KBM-7 (cell line): ENCODE results near the gene RNU7-1.

ENCODE experiments used
- DNase-seq: peaks from one replicate; pipeline ENCODE4 v3.0.0-alpha.2; 2015
- in situ Hi-C: fragments of 300-500 bp; cut with MboI; formaldehyde crosslinking; loops from 2 replicates; pipeline ENCODE4 v1.14.3; 2020; ENCODE audit warnings: low sequenced_read_pairs, low pct_unique_long_range_greater_than_20kb, mixed read lengths

Gene RNU7-1

GRCh38 chr12:6961278-6961694 is 17.7 kb downstream of the RNU7-1 start:
- DNase-seq, result no peak
- in situ Hi-C loops, result no loop called here

DNA sequence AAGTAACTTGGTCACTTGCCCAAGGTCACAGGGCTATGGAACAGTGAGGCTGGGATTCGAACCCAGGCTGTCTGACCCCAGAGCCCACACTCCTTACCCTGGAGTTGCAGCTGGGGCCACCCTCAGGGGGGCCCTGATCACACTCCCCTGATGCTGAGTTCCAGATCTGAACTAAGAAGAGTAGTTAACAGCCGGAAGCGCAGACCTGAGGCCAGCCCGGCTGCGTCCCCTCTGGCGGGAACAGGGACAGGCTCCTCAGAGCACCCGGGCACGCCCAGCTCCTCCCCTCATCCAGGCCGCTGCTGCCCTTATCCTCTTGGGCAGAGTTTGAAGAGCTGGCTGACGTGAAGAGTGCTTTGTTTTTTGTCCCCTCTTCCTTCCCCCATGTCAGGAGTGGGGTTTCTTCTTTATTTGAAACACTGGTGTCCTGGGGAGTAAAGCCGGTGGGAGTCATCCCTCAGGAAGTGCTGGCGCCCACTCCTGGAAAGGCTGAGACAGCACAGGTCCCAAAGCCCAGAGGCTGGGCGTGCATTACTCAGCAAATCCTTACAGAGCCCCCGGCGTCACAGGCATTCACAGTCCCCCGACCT is 18.2 kb downstream of the RNU7-1 start:
- in situ Hi-C loops, result no loop called here
- DNase-seq, result peak; percentile 88

- no peak for DNase-seq
- in situ Hi-C loops, result no loop called here
Measured at GRCh38 chr12:6962285-6963015, 18.8 kb downstream of the RNU7-1 start.

- in situ Hi-C loops, result no loop called here
- no peak for DNase-seq
Measured at GRCh38 chr12:6963016-6963731, 19.6 kb downstream of the RNU7-1 start.

- in situ Hi-C loops, result no loop called here
- no peak for DNase-seq
Measured at GRCh38 chr12:6963791-6964413, 20.3 kb downstream of the RNU7-1 start.

DNA sequence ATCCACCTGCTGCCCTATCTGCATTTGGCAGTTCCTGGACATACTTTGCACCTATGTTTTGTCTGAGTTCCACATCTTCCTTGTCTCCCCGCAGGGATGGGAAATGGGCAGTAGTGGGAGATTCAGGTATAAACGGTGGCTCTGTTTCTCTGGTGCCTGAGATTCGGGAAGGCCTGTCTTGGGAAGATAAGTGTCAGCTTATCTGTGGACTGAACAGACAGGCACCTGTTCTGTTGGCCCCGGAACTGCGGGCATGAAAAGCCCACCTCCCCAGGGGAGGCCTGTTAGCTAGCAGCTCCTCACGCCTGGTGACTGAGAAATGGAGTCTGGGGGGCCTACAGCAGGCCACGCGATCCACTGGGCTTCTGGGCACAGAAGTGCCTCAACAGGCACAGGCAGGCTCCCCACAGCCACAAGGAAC is 21.0 kb downstream of the RNU7-1 start:
- in situ Hi-C loops, result no loop called here
- no peak for DNase-seq

DNA sequence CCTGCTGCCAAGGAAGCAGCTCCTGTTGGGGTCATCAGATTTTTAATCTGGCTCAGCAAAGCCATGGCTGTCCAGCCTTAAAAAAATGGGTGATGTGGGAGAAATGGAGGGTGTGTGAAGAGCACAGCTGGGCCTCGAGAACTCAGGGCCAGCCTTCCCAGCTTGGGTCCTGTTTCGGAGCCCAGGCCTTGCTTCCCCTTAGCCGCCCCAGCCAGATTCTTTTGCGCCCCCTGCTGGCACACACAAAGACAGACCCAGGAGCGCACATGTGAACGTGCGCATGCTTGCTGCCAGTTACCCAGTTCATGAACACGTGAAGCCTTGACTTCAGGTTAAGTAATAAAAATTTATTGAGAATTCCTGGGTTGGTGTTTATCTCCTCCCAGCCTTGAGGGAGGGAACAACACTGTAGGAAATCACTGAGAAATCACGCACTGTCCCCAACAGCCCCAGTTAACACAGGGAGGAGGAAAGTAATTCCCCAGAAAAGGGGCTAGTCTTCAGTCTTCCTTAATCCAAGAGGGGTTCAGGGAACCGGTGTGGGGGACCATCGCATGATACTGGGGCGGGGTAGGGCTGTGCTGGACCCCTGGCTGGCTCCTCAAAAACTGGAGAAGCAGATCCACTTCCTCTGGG is 21.5 kb downstream of the RNU7-1 start:
- in situ Hi-C loops, result no loop called here
- peak; percentile 93 for DNase-seq

- DNase-seq, result no peak
- in situ Hi-C loops, result no loop called here
Measured at GRCh38 chr12:6965714-6966113, 22.1 kb downstream of the RNU7-1 start.

- no peak for DNase-seq
- in situ Hi-C loops, result no loop called here
Measured at GRCh38 chr12:6966351-6966750, 22.7 kb downstream of the RNU7-1 start.

DNA sequence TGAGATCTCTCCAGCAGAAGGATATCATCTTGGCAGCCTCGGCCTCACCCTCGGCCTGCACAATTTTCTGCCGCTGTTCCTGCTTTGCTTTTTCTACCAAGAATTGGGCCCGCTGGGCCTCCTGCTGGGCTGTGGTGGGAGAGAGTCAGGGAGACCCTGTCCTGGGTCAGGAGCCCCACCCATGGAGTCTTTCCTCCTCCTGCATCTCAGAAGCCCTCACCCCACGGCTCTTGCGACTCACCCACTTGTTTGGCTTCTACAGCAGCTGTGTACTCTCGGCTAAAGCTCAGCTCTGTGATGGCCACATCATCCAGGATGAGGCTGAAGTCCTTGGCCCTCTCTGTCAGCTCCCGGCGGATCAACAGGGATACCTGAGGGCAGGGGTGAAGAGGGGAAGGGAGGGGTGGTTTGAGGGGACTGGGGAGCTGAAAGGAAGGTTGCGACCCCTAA is 24.1 kb downstream of the RNU7-1 start:
- in situ Hi-C loops, result no loop called here
- no peak for DNase-seq

DNA sequence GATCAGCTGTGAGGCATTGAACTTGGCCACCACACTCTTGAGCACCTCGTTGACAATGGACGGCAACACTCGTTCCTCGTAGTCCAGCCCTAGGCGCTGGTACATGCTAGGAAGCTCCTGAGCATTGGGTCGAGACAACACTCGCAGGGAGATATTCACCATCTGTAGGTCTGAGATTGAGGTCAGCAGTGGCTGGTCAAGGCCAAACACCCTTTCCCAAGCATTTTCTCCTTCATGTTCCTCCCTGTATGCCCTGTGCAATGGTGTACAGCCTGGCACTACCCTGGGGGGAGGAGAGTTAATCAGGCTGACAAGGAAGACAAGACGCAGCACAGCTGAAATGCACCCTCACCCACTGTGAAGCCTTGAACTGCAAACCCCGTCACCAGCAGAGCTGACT is 24.8 kb downstream of the RNU7-1 start:
- no peak for DNase-seq
- in situ Hi-C loops, result no loop called here

GRCh38 chr12:6970096-6970527 is 26.5 kb downstream of the RNU7-1 start:
- no peak for DNase-seq
- in situ Hi-C loops, result no loop called here

DNA sequence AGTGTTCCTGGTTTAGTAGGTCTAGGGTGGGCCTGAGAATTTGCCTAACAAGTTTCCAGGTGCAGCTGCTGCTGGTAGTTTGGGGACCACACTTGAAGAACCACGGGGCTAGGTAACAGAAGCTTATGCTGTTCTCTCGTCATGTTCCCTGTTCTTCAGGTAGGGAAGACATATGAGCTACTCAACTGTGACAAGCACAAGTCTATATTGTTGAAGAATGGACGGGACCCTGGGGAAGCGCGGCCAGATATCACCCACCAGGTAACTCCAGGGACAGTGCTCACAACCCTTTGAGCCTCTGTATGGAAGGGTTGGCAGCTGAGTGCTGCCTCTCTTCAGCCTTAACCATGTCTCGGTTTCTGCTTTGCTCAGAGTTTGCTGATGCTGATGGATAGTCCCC is 30.6 kb downstream of the RNU7-1 start:
- DNase-seq, result no peak
- in situ Hi-C loops, result no loop called here

DNA sequence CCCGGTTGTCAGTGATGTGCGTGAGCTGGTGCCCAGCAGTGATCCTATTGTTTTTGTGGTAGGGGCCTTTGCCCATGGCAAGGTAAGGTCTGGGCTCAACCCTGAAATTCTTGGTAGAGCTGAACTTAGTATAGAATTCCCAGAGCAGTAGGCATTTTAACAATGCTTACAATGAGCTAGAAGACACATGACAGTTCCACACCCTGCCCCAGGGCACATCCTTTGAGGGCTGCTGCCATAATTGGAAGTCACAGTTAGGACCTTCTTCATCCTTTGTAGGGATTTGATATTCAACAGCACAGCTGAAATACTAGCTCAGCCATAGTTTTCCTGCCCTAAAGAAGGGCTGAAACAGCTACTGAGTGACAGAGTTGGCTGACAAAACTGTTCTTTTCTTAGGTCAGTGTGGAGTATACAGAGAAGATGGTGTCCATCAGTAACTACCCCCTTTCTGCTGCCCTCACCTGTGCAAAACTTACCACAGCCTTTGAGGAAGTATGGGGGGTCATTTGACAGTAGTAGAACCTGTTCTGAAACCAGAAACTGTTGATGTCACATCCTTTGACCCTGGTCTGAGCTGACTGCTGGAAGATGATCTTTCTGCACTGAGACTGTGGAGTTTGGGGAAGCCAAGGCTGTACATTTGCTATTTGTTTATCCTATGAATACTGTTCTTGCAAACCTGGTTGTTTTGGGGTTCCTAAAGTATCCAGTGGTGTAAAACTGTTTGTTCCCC is 31.8 kb downstream of the RNU7-1 start:
- in situ Hi-C loops, result no loop called here

GRCh38 chr12:6977653-6978052 is 34.0 kb downstream of the RNU7-1 start:
- in situ Hi-C loops, result no loop called here
- DNase-seq, result no peak

More for the DNA sequence above, 31.8 kb downstream of the RNU7-1 start:
- no peak for DNase-seq

GRCh38 chr12:6978188-6978587 is 34.6 kb downstream of the RNU7-1 start:
- no peak for DNase-seq
- in situ Hi-C loops, result no loop called here

GRCh38 chr12:6978611-6979011 is 35.0 kb downstream of the RNU7-1 start:
- in situ Hi-C loops, result no loop called here
- no peak for DNase-seq

DNA sequence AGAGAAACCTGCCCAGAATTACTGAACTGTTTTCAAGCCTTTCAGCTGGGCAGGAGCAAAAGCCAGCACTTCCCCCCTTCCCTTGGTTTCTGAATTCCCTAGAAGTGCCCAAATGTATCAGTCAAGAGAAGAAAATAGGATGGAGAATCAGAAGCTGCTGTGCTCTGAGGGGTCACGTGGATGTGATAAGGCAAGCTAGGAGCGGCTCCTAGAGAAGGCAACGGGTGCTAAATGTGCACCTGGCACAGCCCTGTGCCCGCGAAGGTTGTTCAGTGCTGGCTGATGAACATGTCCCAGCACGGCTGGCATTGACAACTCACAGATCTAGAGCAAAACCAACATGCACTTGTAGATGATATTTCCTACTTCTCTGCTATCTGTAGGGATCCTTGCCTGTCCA is 35.4 kb downstream of the RNU7-1 start:
- no peak for DNase-seq
- in situ Hi-C loops, result no loop called here

- in situ Hi-C loops, result no loop called here
- DNase-seq, result no peak
Measured at GRCh38 chr12:6979453-6979852, 35.8 kb downstream of the RNU7-1 start.
